Esophagus muscularis mucosa (tissue), 2 donors: Measurements from ENCODE around the gene PEA15.

ENCODE experiments used
- POLR2A ChIP-seq: fragments of 450-650 bp; IDR thresholded peaks from one replicate; pipeline ENCODE4 v1.6.1; 2017; ENCODE audit warnings: antibody characterized with exemption, moderate library complexity, mild to moderate bottlenecking, low read depth
- POLR2AphosphoS5 ChIP-seq, 2 donors: sonication (generic); formaldehyde crosslinking; IDR thresholded peaks; one replicate each; pipeline ENCODE4 v1.6.1; 2017; ENCODE audit warnings: antibody characterized with exemption in 2 of 2

GRCh38 chr1:160205242-160206035 is at the start of gene PEA15:
- peak; percentile 57 to 88 for TF ChIP-seq POLR2AphosphoS5 (IDR thresholded peaks at IDR 0.05)
- peak; percentile 81 for TF ChIP-seq POLR2A
